ENCODE data around the gene MTHFR. TPM values are rescaled to one million over a fixed set of nuclear protein-coding genes. Genes with fewer than 3 reads are reported as not detected.

The MTHFR gene
- total RNA-seq, 1 experiment from 2014 or later = 22.6 TPM

DNA sequence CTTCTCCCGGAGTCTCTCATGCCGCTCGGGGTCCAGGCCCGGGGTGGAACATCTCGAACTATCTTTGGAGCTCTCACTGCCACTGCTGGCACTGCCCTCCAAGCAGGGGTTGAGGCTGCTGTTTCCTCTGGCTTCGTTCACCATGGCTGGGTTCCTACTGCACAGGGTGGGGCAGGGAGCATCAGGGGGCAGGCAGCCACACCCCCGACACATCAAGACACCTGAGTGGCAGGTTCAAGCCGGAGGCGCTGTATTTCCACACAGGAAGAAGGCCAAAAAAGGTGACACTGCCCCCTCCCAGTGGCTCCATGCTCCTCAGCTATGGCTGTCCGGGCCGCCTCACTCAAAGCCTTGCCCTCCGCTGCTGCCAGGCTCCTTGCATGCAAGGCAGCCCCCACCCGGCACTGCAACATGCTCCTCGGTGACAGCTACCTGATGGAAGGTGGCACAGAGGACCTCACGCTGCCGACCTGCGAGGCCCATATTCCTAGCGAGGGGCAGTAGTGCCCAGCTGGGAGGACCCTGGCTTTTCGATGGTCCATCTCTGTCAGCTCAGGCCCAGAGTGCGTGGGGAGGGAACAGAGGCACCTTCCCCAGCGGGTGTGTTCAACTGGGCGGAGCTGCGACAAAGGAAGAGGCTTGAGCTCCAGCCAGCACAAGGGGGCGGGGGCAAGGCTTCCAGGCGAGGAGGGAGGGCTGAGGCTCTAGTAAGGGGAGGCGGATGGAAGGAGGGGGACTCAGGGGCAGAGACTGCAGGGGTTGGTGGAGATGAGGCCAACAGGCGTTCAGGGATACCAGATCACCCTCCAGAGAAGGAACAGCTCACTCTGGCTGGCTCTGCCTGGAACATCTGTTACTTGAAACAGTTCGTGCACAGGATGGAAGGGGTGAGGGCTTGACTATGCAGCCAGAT lies 2.5 kb downstream of the MTHFR start:
- Mint-ChIP-seq H3K4me3 (peak overlapping the region; percentile 99), H3K27ac (peak overlapping the region; percentile 97), H3K27me3 (ENCODE audit: low read depth) (no peaks in the 10 kb centered on the region), H3K4me1 (peaks cover 50% of the 10 kb centered on the region), H3K9me3 (no peaks in the 10 kb centered on the region), H3K36me3 (peaks cover 21% of the 10 kb centered on the region)
- DNase-seq (ENCODE audit: low spot score) = peak; percentile 92
- POLR2A ChIA-PET = interaction anchor here (0.6 to 2.0 kb wide), 9 partner anchors 16 to 1590 kb away, joined by 3 to 11 read pairs (median 3); partner anchors contain the start of genes AGTRAP, FBXO6 and MIIP
- peak; percentile 75 for ATAC-seq
- TF ChIP-seq ZNF232 (CRISPR knock-in tag; IDR thresholded peaks at IDR 0.05) = peak; percentile 53; the same call in 1 of the 2 replicates
- TF ChIP-seq HMGA2 (CRISPR knock-in tag; IDR thresholded peaks at IDR 0.05) = no peak
- TF ChIP-seq, protein P1, sequence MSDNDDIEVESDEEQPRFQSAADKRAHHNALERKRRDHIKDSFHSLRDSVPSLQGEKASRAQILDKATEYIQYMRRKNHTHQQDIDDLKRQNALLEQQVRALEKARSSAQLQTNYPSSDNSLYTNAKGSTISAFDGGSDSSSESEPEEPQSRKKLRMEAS (CRISPR knock-in tag; IDR thresholded peaks at IDR 0.05) = 0 out of 2 replicates have a peak, but pooled peaks have one; percentile 28
- TF ChIP-seq ETV6 (CRISPR knock-in tag; IDR thresholded peaks at IDR 0.05) = peak; percentile 91; the same call in 1 of the 2 replicates
- TF ChIP-seq, protein P2, sequence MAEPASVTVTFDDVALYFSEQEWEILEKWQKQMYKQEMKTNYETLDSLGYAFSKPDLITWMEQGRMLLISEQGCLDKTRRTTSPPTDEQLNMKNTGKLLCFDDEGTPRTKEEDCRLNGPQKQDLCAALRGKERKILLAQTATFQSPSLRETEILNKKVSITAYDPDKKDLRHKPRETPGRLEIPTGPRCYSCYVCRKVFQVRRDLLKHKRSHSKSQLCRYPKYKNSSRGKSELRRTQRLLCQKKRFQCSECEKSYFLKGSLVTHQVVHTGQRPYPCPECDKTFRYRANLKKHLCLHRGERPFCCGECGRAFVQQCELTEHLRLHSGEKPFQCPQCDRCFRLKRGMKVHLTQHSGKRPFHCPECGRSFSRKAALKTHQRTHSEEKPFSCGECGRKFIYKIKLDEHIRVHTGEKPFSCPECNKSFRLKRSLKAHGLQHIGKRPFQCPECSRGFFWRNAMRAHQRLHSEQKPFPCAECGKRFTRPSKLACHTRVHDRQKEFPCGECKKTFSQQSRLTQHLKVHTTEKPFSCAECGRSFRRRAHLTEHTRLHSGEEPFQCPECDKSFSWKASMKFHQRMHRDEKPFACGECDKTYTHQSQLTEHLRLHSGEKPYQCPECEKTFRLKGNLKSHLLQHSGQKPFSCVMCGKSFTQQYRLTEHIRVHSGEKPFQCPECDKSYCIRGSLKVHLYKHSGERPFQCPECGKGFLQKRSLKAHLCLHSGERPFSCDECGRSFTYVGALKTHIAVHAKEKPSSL (CRISPR knock-in tag; conservative IDR thresholded peaks at IDR 0.05) = no peak
- TF ChIP-seq, protein P3, sequence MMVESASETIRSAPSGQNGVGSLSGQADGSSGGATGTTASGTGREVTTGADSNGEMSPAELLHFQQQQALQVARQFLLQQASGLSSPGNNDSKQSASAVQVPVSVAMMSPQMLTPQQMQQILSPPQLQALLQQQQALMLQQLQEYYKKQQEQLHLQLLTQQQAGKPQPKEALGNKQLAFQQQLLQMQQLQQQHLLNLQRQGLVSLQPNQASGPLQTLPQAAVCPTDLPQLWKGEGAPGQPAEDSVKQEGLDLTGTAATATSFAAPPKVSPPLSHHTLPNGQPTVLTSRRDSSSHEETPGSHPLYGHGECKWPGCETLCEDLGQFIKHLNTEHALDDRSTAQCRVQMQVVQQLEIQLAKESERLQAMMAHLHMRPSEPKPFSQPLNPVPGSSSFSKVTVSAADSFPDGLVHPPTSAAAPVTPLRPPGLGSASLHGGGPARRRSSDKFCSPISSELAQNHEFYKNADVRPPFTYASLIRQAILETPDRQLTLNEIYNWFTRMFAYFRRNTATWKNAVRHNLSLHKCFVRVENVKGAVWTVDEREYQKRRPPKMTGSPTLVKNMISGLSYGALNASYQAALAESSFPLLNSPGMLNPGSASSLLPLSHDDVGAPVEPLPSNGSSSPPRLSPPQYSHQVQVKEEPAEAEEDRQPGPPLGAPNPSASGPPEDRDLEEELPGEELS (CRISPR knock-in tag; IDR thresholded peaks at IDR 0.05) = 0 out of 2 replicates have a peak, but pooled peaks have one; percentile 44
- TF ChIP-seq SP1 (CRISPR knock-in tag; conservative IDR thresholded peaks at IDR 0.05) = peak; percentile 54; the same call in 1 of the 2 replicates
- peak; percentile 83; the same call in 1 of the 2 replicates for TF ChIP-seq SMAD3 (CRISPR knock-in tag; IDR thresholded peaks at IDR 0.05; ENCODE audit: borderline replicate concordance)
- no peak for TF ChIP-seq ZNF396 (CRISPR knock-in tag; IDR thresholded peaks at IDR 0.05; ENCODE audit: borderline replicate concordance)
- TF ChIP-seq ZNF416 (CRISPR knock-in tag; IDR thresholded peaks at IDR 0.05) = no peak
- TF ChIP-seq, protein P4, sequence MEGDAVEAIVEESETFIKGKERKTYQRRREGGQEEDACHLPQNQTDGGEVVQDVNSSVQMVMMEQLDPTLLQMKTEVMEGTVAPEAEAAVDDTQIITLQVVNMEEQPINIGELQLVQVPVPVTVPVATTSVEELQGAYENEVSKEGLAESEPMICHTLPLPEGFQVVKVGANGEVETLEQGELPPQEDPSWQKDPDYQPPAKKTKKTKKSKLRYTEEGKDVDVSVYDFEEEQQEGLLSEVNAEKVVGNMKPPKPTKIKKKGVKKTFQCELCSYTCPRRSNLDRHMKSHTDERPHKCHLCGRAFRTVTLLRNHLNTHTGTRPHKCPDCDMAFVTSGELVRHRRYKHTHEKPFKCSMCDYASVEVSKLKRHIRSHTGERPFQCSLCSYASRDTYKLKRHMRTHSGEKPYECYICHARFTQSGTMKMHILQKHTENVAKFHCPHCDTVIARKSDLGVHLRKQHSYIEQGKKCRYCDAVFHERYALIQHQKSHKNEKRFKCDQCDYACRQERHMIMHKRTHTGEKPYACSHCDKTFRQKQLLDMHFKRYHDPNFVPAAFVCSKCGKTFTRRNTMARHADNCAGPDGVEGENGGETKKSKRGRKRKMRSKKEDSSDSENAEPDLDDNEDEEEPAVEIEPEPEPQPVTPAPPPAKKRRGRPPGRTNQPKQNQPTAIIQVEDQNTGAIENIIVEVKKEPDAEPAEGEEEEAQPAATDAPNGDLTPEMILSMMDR (IDR thresholded peaks at IDR 0.05) = no peak
- no peak for TF ChIP-seq ZNF317 (CRISPR knock-in tag; IDR thresholded peaks at IDR 0.05; ENCODE audit: borderline replicate concordance, low read depth)
- no peak for TF ChIP-seq IRF2 (CRISPR knock-in tag; IDR thresholded peaks at IDR 0.05; ENCODE audit: borderline replicate concordance, low read depth)
- CTCF ChIA-PET = interaction anchor here (0.6 to 4.3 kb wide), 22 partner anchors 14 to 209 kb away, joined by 3 to 98 read pairs (median 4); partner anchors contain the start of genes AGTRAP, C1orf167, FBXO6 and MFN2

DNA sequence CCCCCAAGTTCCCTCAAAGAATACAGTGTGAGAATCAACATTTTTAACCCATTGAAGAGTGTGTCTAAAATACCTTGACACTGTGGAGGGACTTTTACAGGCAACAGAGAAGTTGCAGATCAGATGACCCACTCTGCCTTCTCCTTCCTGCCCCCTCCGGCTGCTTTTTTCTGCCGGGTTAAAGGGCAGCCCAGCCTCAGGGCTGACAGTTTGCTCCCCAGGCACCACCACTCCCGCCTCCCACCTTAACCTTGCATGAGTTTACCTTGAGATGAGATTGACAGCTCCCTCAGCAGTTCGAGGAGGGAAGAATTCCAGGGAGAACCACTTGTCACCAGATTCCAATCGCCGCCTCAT lies 3.2 kb downstream of the MTHFR start:
- Mint-ChIP-seq H3K27me3 (ENCODE audit: low read depth) (no peaks in the 10 kb centered on the region), H3K27ac (peak overlapping the region; percentile 56), H3K9me3 (no peaks in the 10 kb centered on the region), H3K36me3 (peaks cover 17% of the 10 kb centered on the region), H3K4me1 (peaks cover 45% of the 10 kb centered on the region), H3K4me3 (peak overlapping the region; percentile 99)
- ATAC-seq (no peak), DNase-seq (ENCODE audit: low spot score) (no peak)
- CTCF ChIA-PET = interaction anchor here (0.8 to 4.3 kb wide), 12 partner anchors 16 to 209 kb away, joined by 3 to 98 read pairs (median 4); partner anchors contain the start of gene AGTRAP
- POLR2A ChIA-PET = interaction anchor here (1.2 to 2.0 kb wide), 5 partner anchors 15 to 217 kb away, joined by 3 to 11 read pairs (median 4); partner anchors contain the start of genes AGTRAP, FBXO6 and MIIP
- TF ChIP-seq, protein P5, sequence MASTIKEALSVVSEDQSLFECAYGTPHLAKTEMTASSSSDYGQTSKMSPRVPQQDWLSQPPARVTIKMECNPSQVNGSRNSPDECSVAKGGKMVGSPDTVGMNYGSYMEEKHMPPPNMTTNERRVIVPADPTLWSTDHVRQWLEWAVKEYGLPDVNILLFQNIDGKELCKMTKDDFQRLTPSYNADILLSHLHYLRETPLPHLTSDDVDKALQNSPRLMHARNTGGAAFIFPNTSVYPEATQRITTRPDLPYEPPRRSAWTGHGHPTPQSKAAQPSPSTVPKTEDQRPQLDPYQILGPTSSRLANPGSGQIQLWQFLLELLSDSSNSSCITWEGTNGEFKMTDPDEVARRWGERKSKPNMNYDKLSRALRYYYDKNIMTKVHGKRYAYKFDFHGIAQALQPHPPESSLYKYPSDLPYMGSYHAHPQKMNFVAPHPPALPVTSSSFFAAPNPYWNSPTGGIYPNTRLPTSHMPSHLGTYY (CRISPR knock-in tag; IDR thresholded peaks at IDR 0.05) = no peak
- TF ChIP-seq, protein P6, sequence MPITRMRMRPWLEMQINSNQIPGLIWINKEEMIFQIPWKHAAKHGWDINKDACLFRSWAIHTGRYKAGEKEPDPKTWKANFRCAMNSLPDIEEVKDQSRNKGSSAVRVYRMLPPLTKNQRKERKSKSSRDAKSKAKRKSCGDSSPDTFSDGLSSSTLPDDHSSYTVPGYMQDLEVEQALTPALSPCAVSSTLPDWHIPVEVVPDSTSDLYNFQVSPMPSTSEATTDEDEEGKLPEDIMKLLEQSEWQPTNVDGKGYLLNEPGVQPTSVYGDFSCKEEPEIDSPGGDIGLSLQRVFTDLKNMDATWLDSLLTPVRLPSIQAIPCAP (CRISPR knock-in tag; IDR thresholded peaks at IDR 0.05) = no peak
- TF ChIP-seq FOXK1 (CRISPR knock-in tag; IDR thresholded peaks at IDR 0.05) (no peak), OVOL2 (CRISPR knock-in tag; IDR thresholded peaks at IDR 0.05; ENCODE audit: borderline replicate concordance) (no peak), TEAD1 (CRISPR knock-in tag; IDR thresholded peaks at IDR 0.05) (no peak), SMAD3 (CRISPR knock-in tag; IDR thresholded peaks at IDR 0.05; ENCODE audit: borderline replicate concordance) (no peak), NR3C1 (CRISPR knock-in tag; conservative IDR thresholded peaks at IDR 0.05; ENCODE audit: low read depth) (no peak), MXD4 (CRISPR knock-in tag; IDR thresholded peaks at IDR 0.05; ENCODE audit: borderline replicate concordance) (no peak)
- TF ChIP-seq, protein P7, sequence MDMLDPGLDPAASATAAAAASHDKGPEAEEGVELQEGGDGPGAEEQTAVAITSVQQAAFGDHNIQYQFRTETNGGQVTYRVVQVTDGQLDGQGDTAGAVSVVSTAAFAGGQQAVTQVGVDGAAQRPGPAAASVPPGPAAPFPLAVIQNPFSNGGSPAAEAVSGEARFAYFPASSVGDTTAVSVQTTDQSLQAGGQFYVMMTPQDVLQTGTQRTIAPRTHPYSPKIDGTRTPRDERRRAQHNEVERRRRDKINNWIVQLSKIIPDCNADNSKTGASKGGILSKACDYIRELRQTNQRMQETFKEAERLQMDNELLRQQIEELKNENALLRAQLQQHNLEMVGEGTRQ (CRISPR knock-in tag; IDR thresholded peaks at IDR 0.05) = no peak
- TF ChIP-seq, protein P4 (IDR thresholded peaks at IDR 0.05) = no peak

All from WTC11 (cell line).